Measurements from ENCODE around the gene HOXA3.

GRCh38 chr7:27158436-27159265, 6.3 kb upstream of the HOXA3 start:
- TF ChIP-seq CTCF (IDR thresholded peaks at IDR 0.05 in 2 of 3, conservative IDR thresholded peaks at IDR 0.05 in 1 of 3; ENCODE audit: borderline replicate concordance in 1 of 3, insufficient read depth in 1 of 3, low read depth in 2 of 3, low read length in 2 of 3) (no peak), ZNF274 (IDR thresholded peaks at IDR 0.05; ENCODE audit: low read depth, low read length) (no peak), POLR2AphosphoS5 (IDR thresholded peaks at IDR 0.05; ENCODE audit: low read depth, low read length) (no peak), POLR2A (IDR thresholded peaks at IDR 0.05; ENCODE audit: borderline replicate concordance, extremely low read depth, insufficient read depth, insufficient read length) (no peak), FOSL1 (IDR thresholded peaks at IDR 0.05; ENCODE audit: low read depth) (no peak), EGR1 (IDR thresholded peaks at IDR 0.05; ENCODE audit: low read depth) (no peak), REST (IDR thresholded peaks at IDR 0.05; ENCODE audit: low read depth) (no peak), ELF1 (IDR thresholded peaks at IDR 0.05; ENCODE audit: borderline replicate concordance, low read depth) (no peak), ZFX (IDR thresholded peaks at IDR 0.05) (no peak), MAX (IDR thresholded peaks at IDR 0.05) (no peak), TCF7L2 (IDR thresholded peaks at IDR 0.05; ENCODE audit: borderline replicate concordance, extremely low read depth, insufficient read depth, insufficient read length) (no peak), CEBPB (IDR thresholded peaks at IDR 0.05; ENCODE audit: low read depth) (no peak)

All from HCT116 (cell line).